H1 (cell line): Measurements from ENCODE around the gene CTU1. TPM values are rescaled to one million over a fixed set of nuclear protein-coding genes. Genes with fewer than 3 reads are reported as not detected.
A peak's percentile ranks its signal among the peaks of the same experiment; 100 is the strongest.

ENCODE experiments used
- CTCF ChIA-PET: fragments of 300-600 bp; sonication (Branson Sonifier 250); formaldehyde crosslinking; loops from one replicate; lab custom pipeline; 2021; ENCODE audit not compliant: partially characterized antibody; lab: Charles Lee
- POLR2A ChIA-PET: fragments of 300-600 bp; sonication (Branson Sonifier 250); formaldehyde crosslinking; loops from one replicate; lab custom pipeline; 2021; ENCODE audit warnings: inconsistent platforms; ENCODE audit not compliant: partially characterized antibody; lab: Charles Lee
- DNase-seq, 2 experiments: peaks; one replicate each; pipeline versions ENCODE4 v3.0.0 to v3.0.0-alpha.2; 2010 to 2022; ENCODE audit warnings: low spot score in 2 of 2, low read depth in 1 of 2, mixed read lengths in 1 of 2
- FAIRE-seq: peaks from 2 replicates; lab custom pipeline; 2011; peaks lifted over from hg19 to GRCh38; lab: Jason Lieb, UNC
- H2AFZ ChIP-seq: 2 replicates; pipeline ENCODE4 v1.8.1; 2012; ENCODE audit warnings: low read length, inconsistent platforms
- H2AK5ac ChIP-seq: 2 replicates; pipeline ENCODE4 v1.6.1; 2013; ENCODE audit warnings: low read depth, low read length
- H2BK120ac ChIP-seq: replicated peaks from 2 replicates; pipeline ENCODE3; 2013; ENCODE audit warnings: low read depth, low read length, inconsistent platforms
- H2BK12ac ChIP-seq: 2 replicates; pipeline ENCODE4 v1.6.1; 2013; ENCODE audit warnings: low read depth, low read length
- H2BK15ac ChIP-seq: 2 replicates; pipeline ENCODE4 v1.6.1; 2013; ENCODE audit warnings: low read length
- H2BK20ac ChIP-seq: 2 replicates; pipeline ENCODE4 v1.6.1; 2013; ENCODE audit warnings: low read length
- H2BK5ac ChIP-seq: 2 replicates; pipeline ENCODE4 v1.6.1; 2013; ENCODE audit warnings: low read depth, low read length
- H3K14ac ChIP-seq: 2 replicates; pipeline ENCODE4 v1.6.1; 2013; ENCODE audit warnings: inconsistent platforms; ENCODE audit not compliant: insufficient read length
- H3K18ac ChIP-seq: 2 replicates; pipeline ENCODE4 v1.6.1; 2013; ENCODE audit warnings: low read length; ENCODE audit errors: extremely low read depth
- H3K23ac ChIP-seq: 2 replicates; pipeline ENCODE4 v1.6.1; 2013; ENCODE audit warnings: inconsistent platforms; ENCODE audit not compliant: insufficient read length
- H3K23me2 ChIP-seq: 2 replicates; pipeline ENCODE4 v1.6.1; 2013; ENCODE audit warnings: low read depth, low read length
- H3K27ac ChIP-seq: 2 replicates; pipeline ENCODE4 v1.6.1; 2011; ENCODE audit warnings: low read depth, low read length, inconsistent platforms
- H3K27me3 ChIP-seq, 4 experiments: replicated peaks in 1 of 4; 1 replicate in 1 of 4; 2 replicates in 3 of 4; pipeline versions ENCODE4 v1.6.1 to v1.8.1; 2011 to 2013; ENCODE audit warnings: low read length in 3 of 4, mild to moderate bottlenecking in 3 of 4, inconsistent platforms in 2 of 4, mixed read lengths in 2 of 4, moderate library complexity in 1 of 4; ENCODE audit not compliant: control insufficient read depth in 3 of 4, insufficient read depth in 3 of 4; ENCODE audit errors: extremely low read depth in 1 of 4
- H3K36me3 ChIP-seq, 4 experiments: 2 replicates each; pipeline versions ENCODE4 v1.6.1 to v1.8.1; 2011 to 2013; ENCODE audit warnings: mild to moderate bottlenecking in 4 of 4, low read length in 3 of 4, moderate library complexity in 2 of 4, control low read depth in 1 of 4, inconsistent platforms in 1 of 4; ENCODE audit not compliant: insufficient read depth in 4 of 4, control insufficient read depth in 2 of 4
- H3K4ac ChIP-seq: replicated peaks from 2 replicates; pipeline ENCODE3; 2013; ENCODE audit warnings: low read length, low read depth, mixed read lengths, inconsistent platforms; ENCODE audit not compliant: insufficient read length
- H3K4me1 ChIP-seq, 4 experiments: replicated peaks in 1 of 4; 1 replicate in 1 of 4; 2 replicates in 3 of 4; pipeline versions ENCODE4 v1.6.1 to v1.8.1; 2011 to 2013; ENCODE audit warnings: low read length in 3 of 4, inconsistent platforms in 2 of 4, mixed read lengths in 1 of 4; ENCODE audit not compliant: insufficient read depth in 4 of 4, control insufficient read depth in 3 of 4
- H3K4me2 ChIP-seq, 2 experiments: 2 replicates each; pipeline versions ENCODE4 v1.6.1 to v1.8.1; 2011 to 2013; ENCODE audit warnings: low read depth in 2 of 2, low read length in 2 of 2, control low read depth in 1 of 2, inconsistent platforms in 1 of 2, mild to moderate bottlenecking in 1 of 2; ENCODE audit not compliant: insufficient read depth in 1 of 2
- H3K4me3 ChIP-seq, 4 experiments: fragments of 200-600, 300-600 bp in 1 of 4; sonication (generic), shearing (Covaris generic), sonication (Bioruptor Twin) in 1 of 4; 2 replicates each; pipeline versions ENCODE4 v1.5.1 to v1.8.1; 2011 to 2016; ENCODE audit warnings: low read length in 4 of 4, low read depth in 3 of 4, control low read depth in 2 of 4, inconsistent platforms in 2 of 4, mild to moderate bottlenecking in 2 of 4, mixed read lengths in 1 of 4, moderate library complexity in 1 of 4; ENCODE audit not compliant: insufficient read depth in 2 of 4; ENCODE audit errors: extremely low read depth in 1 of 4
- H3K56ac ChIP-seq: replicated peaks from 2 replicates; pipeline ENCODE3; 2013; ENCODE audit warnings: low read depth, mild to moderate bottlenecking, mixed read lengths, low read length, inconsistent platforms; ENCODE audit not compliant: insufficient read length
- H3K79me1 ChIP-seq: 2 replicates; pipeline ENCODE4 v1.6.1; 2013; ENCODE audit warnings: low read depth, low read length, control low read depth
- H3K79me2 ChIP-seq, 2 experiments: 2 replicates each; pipeline versions ENCODE4 v1.6.1 to v1.8.1; 2012 to 2013; ENCODE audit warnings: low read length in 2 of 2, mild to moderate bottlenecking in 2 of 2, inconsistent platforms in 1 of 2; ENCODE audit not compliant: insufficient read depth in 2 of 2, control insufficient read depth in 1 of 2
- H3K9ac ChIP-seq, 4 experiments: replicated peaks in 1 of 4; 1 replicate in 1 of 4; 2 replicates in 3 of 4; pipeline versions ENCODE4 v1.6.1 to v1.8.1; 2011 to 2013; ENCODE audit warnings: low read depth in 3 of 4, low read length in 3 of 4, control low read depth in 2 of 4, mild to moderate bottlenecking in 2 of 4, moderate library complexity in 2 of 4, inconsistent platforms in 1 of 4; ENCODE audit errors: extremely low read depth in 1 of 4
- H3K9me3 ChIP-seq, 2 experiments: 2 replicates each; pipeline versions ENCODE4 v1.6.1 to v1.8.1; 2012 to 2013; ENCODE audit warnings: mild to moderate bottlenecking in 2 of 2, moderate library complexity in 2 of 2, control low read depth in 1 of 2, inconsistent platforms in 1 of 2, low read depth in 1 of 2, low read length in 1 of 2, mixed read lengths in 1 of 2; ENCODE audit not compliant: insufficient read depth in 2 of 2
- H4K20me1 ChIP-seq, 2 experiments: replicated peaks in 1 of 2; 2 replicates each; pipeline versions ENCODE3 to v1.8.1; 2011 to 2013; ENCODE audit warnings: inconsistent platforms in 2 of 2, low read length in 2 of 2, mild to moderate bottlenecking in 1 of 2; ENCODE audit not compliant: insufficient read depth in 2 of 2, control insufficient read depth in 1 of 2
- H4K5ac ChIP-seq: 2 replicates; pipeline ENCODE4 v1.6.1; 2013; ENCODE audit warnings: low read length, low read depth, mixed read lengths, inconsistent platforms; ENCODE audit not compliant: insufficient read length
- H4K8ac ChIP-seq: 2 replicates; pipeline ENCODE4 v1.8.0; 2013; ENCODE audit warnings: mild to moderate bottlenecking, moderate library complexity, low read length, inconsistent platforms; ENCODE audit not compliant: insufficient read depth; ENCODE audit errors: extremely low read depth
- H4K91ac ChIP-seq: replicated peaks from 2 replicates; pipeline ENCODE3; 2013; ENCODE audit warnings: low read length, mixed read lengths, inconsistent platforms; ENCODE audit not compliant: insufficient read length
- CEBPB ChIP-seq: IDR thresholded peaks from 2 replicates; pipeline ENCODE4 v1.6.1; 2012; ENCODE audit warnings: low read depth, low read length
- CHD2 ChIP-seq: IDR thresholded peaks from 2 replicates; pipeline ENCODE4 v1.6.1; 2012; ENCODE audit warnings: low read length, improper control_type of control experiment
- GABPA ChIP-seq: IDR thresholded peaks from 2 replicates; pipeline ENCODE4 v1.6.1; 2011; ENCODE audit warnings: mild to moderate bottlenecking, low read length, moderate library complexity, borderline replicate concordance; ENCODE audit not compliant: insufficient read depth
- HDAC2 ChIP-seq, 2 experiments: fragments of 300-600 bp in 1 of 2; sonication (generic) in 1 of 2; IDR thresholded peaks; 2 replicates each; pipeline ENCODE4 v1.6.1; 2011 to 2012; ENCODE audit warnings: low read depth in 2 of 2, low read length in 2 of 2, mild to moderate bottlenecking in 2 of 2, moderate library complexity in 2 of 2, borderline replicate concordance in 1 of 2, inconsistent platforms in 1 of 2
- KDM1A ChIP-seq: fragments of 200-600, 300-600 bp; sonication (generic); IDR thresholded peaks from 2 replicates; pipeline ENCODE4 v1.7.1; 2016; ENCODE audit warnings: mild to moderate bottlenecking, low read length, borderline replicate concordance
- RXRA ChIP-seq: IDR thresholded peaks from 2 replicates; pipeline ENCODE4 v1.6.1; 2011; ENCODE audit warnings: low read depth, mild to moderate bottlenecking, low read length, moderate library complexity; ENCODE audit not compliant: insufficient read depth
- SUZ12 ChIP-seq: fragments of 200-600 bp; sonication (generic); IDR thresholded peaks from 2 replicates; pipeline ENCODE4 v1.6.1; 2012; ENCODE audit warnings: mild to moderate bottlenecking, inconsistent platforms, low read length, moderate library complexity, mixed read lengths
- YY1 ChIP-seq: IDR thresholded peaks from 2 replicates; pipeline ENCODE4 v1.6.1; 2011; ENCODE audit warnings: low read depth, mild to moderate bottlenecking, low read length
- WGBS, 2 experiments: shearing (Covaris generic) in 1 of 2; methylation state at CpG; one replicate each; pipeline versions ENCODE4 v1.1.6 to v1.1.7; 2013 to 2015; ENCODE audit warnings: low lambda C conversion rate in 2 of 2, mixed read lengths in 2 of 2, inconsistent platforms in 1 of 2, low coverage in 1 of 2, missing lambda C conversion rate in 1 of 2; ENCODE audit not compliant: insufficient replicate concordance in 2 of 2, insufficient coverage in 1 of 2, insufficient read length in 1 of 2; ENCODE audit errors: extremely low coverage in 1 of 2, missing lambda C conversion rate in 1 of 2; 5-methylcytosine and 5-hydroxymethylcytosine counted together
- polyA plus RNA-seq, 7 experiments: library from polyadenylated mRNA; depleted of rRNA in 3 of 7; stranded (reverse) in 5 of 7; unstranded in 2 of 7; fragments of >200 nt in 5 of 7; fragments of 200-250 nt in 2 of 7; gene quantifications; 1 replicate in 5 of 7; 2 replicates in 1 of 7; 4 replicates in 1 of 7; pipeline versions ENCODE4 v1.2.1 to v1.2.3, GENCODE V29; 2011 to 2013; ENCODE audit warnings: missing spikeins in 2 of 7, mixed read lengths in 2 of 7
- total RNA-seq: library from RNA; stranded (reverse); fragmentation: NEBNext Ultra II Directional; extraction: Animal tissue kit (Norgen Biotek cat#: 25700); gene quantifications from 2 replicates; pipeline ENCODE4 v1.2.1, GENCODE V29; 2021
- TF ChIP-seq, protein P1 (sequence below), 3 experiments: IDR thresholded peaks; 1 replicate in 2 of 3; 2 replicates in 1 of 3; pipeline versions ENCODE4 v1.5.1 to v1.6.1; 2011; ENCODE audit warnings: low read length in 3 of 3, mild to moderate bottlenecking in 3 of 3, inconsistent platforms in 2 of 3, low read depth in 1 of 3, moderate library complexity in 1 of 3; ENCODE audit not compliant: insufficient read depth in 1 of 3; ENCODE audit errors: control extremely low read depth in 1 of 3

The CTU1 gene
- total and polyA plus RNA-seq, 2 of the 8 experiments (the other 6 are each of a cell fraction or from before 2014, with no cell fraction given): 4.6 to 7.2 TPM

DNA sequence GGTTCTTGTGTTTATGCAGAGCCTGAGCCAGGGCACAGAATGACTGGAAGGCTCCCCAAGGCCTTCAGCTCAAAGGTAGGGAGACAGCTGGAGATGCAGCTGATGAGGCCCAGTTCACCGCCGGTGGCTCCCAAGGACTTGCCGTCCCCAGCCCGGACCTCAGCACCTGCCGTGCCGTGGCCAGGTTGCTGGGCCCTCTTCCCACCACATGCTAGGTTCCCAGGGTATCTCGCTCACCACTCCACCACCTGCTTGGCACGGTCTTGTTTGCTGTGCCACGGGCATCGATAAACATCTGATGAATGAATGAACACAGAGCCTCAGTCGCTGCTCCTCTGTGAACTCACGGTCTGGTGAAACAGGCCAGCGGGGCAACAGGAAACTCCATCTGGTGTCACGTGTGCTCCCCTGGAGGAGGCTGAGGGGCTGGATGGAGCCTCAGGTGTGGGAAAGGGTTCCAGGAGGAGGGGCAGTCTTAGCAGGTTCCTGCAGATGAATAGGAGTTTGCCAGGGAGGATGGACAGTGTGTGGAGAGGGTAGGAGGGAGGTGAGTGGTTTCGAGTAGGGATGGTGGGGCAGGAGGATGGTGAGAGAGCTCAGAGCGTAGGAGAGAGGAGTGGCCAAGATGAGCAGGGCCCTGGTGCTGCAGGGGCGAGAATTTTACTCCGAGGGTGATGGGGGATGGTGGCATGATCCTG, 21.9 kb downstream of the CTU1 start:
- H3K4ac ChIP-seq: peak overlapping the region; percentile 72
- POLR2A ChIA-PET: interaction anchor here (0.7 to 1.2 kb wide), 3 partner anchors 19 to 291 kb away, joined by 3 to 4 read pairs (median 3); no protein-coding TSS in a partner anchor
- TF ChIP-seq, protein P1, sequence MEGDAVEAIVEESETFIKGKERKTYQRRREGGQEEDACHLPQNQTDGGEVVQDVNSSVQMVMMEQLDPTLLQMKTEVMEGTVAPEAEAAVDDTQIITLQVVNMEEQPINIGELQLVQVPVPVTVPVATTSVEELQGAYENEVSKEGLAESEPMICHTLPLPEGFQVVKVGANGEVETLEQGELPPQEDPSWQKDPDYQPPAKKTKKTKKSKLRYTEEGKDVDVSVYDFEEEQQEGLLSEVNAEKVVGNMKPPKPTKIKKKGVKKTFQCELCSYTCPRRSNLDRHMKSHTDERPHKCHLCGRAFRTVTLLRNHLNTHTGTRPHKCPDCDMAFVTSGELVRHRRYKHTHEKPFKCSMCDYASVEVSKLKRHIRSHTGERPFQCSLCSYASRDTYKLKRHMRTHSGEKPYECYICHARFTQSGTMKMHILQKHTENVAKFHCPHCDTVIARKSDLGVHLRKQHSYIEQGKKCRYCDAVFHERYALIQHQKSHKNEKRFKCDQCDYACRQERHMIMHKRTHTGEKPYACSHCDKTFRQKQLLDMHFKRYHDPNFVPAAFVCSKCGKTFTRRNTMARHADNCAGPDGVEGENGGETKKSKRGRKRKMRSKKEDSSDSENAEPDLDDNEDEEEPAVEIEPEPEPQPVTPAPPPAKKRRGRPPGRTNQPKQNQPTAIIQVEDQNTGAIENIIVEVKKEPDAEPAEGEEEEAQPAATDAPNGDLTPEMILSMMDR (IDR thresholded peaks at IDR 0.05; ENCODE audit: control extremely low read depth in 1 of 3, insufficient read depth in 1 of 3, low read depth in 1 of 3, low read length in 3 of 3): no peak
- TF ChIP-seq CHD2 (no peak), GABPA (no peak), CEBPB (no peak), YY1 (no peak), HDAC2 (IDR thresholded peaks at IDR 0.05; ENCODE audit: borderline replicate concordance in 1 of 2, low read depth in 2 of 2, low read length in 2 of 2) (no peak), KDM1A (no peak), RXRA (no peak), SUZ12 (no peak)

More for the DNA sequence above, 21.9 kb downstream of the CTU1 start:
- 77 to 100% methylated on average over 2 to 18 of the region's 18 CpGs for WGBS, 2 experiments
- no peak overlapping the region; the same call in 1 of the 2 replicates for H2AFZ ChIP-seq
- H3K4me3 ChIP-seq: no peak overlapping the region
- H4K5ac ChIP-seq: peak overlapping the region; percentile 44
- no peak for DNase-seq
- peaks cover 0 to 4% (median 2%) of the 10 kb centered on the region in 4 experiments; a peak in 2 of 7 replicates for H3K4me1 ChIP-seq
- peak overlapping the region; percentile 95; the same call in 1 of the 2 replicates for H2BK15ac ChIP-seq
- H3K27ac ChIP-seq: no peak overlapping the region
- no peak overlapping the region for H3K4me2 ChIP-seq
- no peaks in the 10 kb centered on the region for H4K20me1 ChIP-seq
- no peak overlapping the region; the same call in 1 of the 2 replicates for H3K18ac ChIP-seq
- no peaks in the 10 kb centered on the region for H3K79me2 ChIP-seq
- H2BK20ac ChIP-seq: no peak overlapping the region
- no peaks in the 10 kb centered on the region for H3K27me3 ChIP-seq
- H3K56ac ChIP-seq: no peak overlapping the region
- no peak overlapping the region for H2BK5ac ChIP-seq
- H4K8ac ChIP-seq: no peak overlapping the region
- peak overlapping the region; percentile 43; the same call in 1 of the 2 replicates for H2BK12ac ChIP-seq
- H2BK120ac ChIP-seq: no peak overlapping the region
- no peaks in the 10 kb centered on the region for H3K23me2 ChIP-seq
- no peak overlapping the region for H3K23ac ChIP-seq
- H2AK5ac ChIP-seq: peak overlapping the region; percentile 24; the same call in 1 of the 2 replicates
- CTCF ChIA-PET: interaction anchor here (0.9 to 4.6 kb wide), 8 partner anchors 9 to 247 kb away, joined by 3 to 22 read pairs (median 4); no protein-coding TSS in a partner anchor
- FAIRE-seq: no peak
- no peak overlapping the region for H3K14ac ChIP-seq
- H3K36me3 ChIP-seq: no peaks in the 10 kb centered on the region
- no peaks in the 10 kb centered on the region for H3K79me1 ChIP-seq
- no peak overlapping the region; a peak in 2 of 7 replicates for H3K9ac ChIP-seq
- H4K91ac ChIP-seq: no peak overlapping the region
- no peaks in the 10 kb centered on the region for H3K9me3 ChIP-seq
